Activated CD8-positive, alpha-beta memory T cell treated with anti-CD3 and anti-CD28 coated beads, Interleukin-2, amount 50 U/mL, for 24 hours (primary cell): Measurements from ENCODE around the gene LST1.
"Not testable (repeated sequence)": the region's sequence is repeated elsewhere in the genome, so short reads cannot be mapped to it uniquely, and the experiment has no call there.

Source experiments
- DNase-seq: peaks from one replicate; pipeline ENCODE4 v3.0.0-alpha.2; 2020; ENCODE audit errors: extremely low read depth

The LST1 gene

GRCh38 chr6:31586008-31586407 lies at the start of gene LST1:
LST1 (plus strand) TSS chr6:31586277; CDS start chr6:31587300, 1,023 bp downstream.
- DNase-seq = no peak

- DNase-seq = no peak
Measured at GRCh38 chr6:31538805-31539400, 47.2 kb upstream of the LST1 start.

GRCh38 chr6:31540640-31541039 lies 45.4 kb upstream of the LST1 start:
- DNase-seq = no peak

- no peak for DNase-seq
Measured at GRCh38 chr6:31541059-31541657, 44.9 kb upstream of the LST1 start.

GRCh38 chr6:31541658-31542521 lies 44.2 kb upstream of the LST1 start, which contains the start of gene DDX39B:
DDX39B (minus strand) TSS chr6:31542003; CDS start chr6:31540532, 1,471 bp downstream.
- DNase-seq = peak; percentile 86

- no peak for DNase-seq
Measured at GRCh38 chr6:31543639-31544038, 42.4 kb upstream of the LST1 start.

- no peak for DNase-seq
Measured at GRCh38 chr6:31544676-31545075, 41.4 kb upstream of the LST1 start.

- no peak for DNase-seq
Measured at GRCh38 chr6:31545291-31545690, 40.8 kb upstream of the LST1 start.

- DNase-seq = peak; percentile 69
Measured at GRCh38 chr6:31546339-31546957, 39.6 kb upstream of the LST1 start, which contains the start of gene ATP6V1G2. ATP6V1G2 (minus strand) TSS chr6:31546608; CDS start chr6:31546559, 49 bp downstream.

- DNase-seq = peak; percentile 84
Measured at GRCh38 chr6:31546958-31547726, 38.9 kb upstream of the LST1 start, which contains the start of gene NFKBIL1. NFKBIL1 (plus strand) TSS chr6:31547608; CDS start chr6:31547695, 87 bp downstream.

GRCh38 chr6:31547727-31548543 lies 38.1 kb upstream of the LST1 start:
- no peak for DNase-seq

GRCh38 chr6:31548544-31548873 lies 37.6 kb upstream of the LST1 start:
- no peak for DNase-seq

GRCh38 chr6:31551371-31551770 lies 34.7 kb upstream of the LST1 start:
- DNase-seq = not testable (repeated sequence)

- no peak for DNase-seq
Measured at GRCh38 chr6:31556307-31556706, 29.8 kb upstream of the LST1 start.

GRCh38 chr6:31557443-31558317 lies 28.4 kb upstream of the LST1 start:
- DNase-seq = no peak

- DNase-seq = no peak
Measured at GRCh38 chr6:31558318-31558625, 27.8 kb upstream of the LST1 start.

GRCh38 chr6:31558631-31559500 lies 27.2 kb upstream of the LST1 start:
- no peak for DNase-seq

- DNase-seq = no peak
Measured at GRCh38 chr6:31559606-31559957, 26.5 kb upstream of the LST1 start.
